ENCODE measurements around the gene GTSE1.

Gene GTSE1

DNA sequence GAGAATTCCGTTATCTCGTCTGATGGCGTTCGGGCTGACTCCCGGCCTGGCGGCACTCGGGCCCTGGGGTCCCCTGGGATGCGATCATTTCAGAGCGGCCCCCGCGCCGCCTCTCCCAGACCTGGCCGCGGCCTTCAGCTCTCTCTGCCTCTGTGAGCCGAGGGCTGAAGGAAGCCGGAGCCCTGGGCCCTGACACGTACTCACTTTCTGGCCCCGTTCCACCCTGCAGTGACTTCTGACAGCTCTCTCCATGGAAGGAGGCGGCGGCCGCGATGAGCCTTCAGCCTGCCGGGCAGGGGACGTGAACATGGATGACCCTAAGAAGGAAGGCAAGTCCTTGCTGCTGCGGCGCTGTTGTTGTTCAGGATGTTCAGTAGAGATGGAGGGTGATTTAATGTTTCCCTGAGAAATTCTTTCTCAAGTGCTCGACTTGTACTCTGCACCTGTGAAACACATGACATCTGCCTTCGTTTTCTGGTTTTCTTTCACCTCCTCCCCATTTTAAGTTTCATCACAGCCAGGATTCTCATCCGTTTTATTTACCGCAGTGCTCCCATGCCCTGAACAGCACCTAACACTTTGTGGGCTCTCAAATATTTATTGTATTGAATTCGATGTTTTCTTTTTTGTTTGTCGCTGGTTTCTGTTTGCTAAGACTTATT, 612 bp downstream of the GTSE1 start:
- CTCF ChIA-PET: interaction anchor here (1.0 to 3.2 kb wide), 2 partner anchors 291 to 303 kb away, joined by 3 to 17 read pairs; no protein-coding TSS in a partner anchor
- H3K4me3 ChIP-seq (ENCODE audit: low read depth, low read length): peak overlapping the region; percentile 71
- TF ChIP-seq, protein P1, sequence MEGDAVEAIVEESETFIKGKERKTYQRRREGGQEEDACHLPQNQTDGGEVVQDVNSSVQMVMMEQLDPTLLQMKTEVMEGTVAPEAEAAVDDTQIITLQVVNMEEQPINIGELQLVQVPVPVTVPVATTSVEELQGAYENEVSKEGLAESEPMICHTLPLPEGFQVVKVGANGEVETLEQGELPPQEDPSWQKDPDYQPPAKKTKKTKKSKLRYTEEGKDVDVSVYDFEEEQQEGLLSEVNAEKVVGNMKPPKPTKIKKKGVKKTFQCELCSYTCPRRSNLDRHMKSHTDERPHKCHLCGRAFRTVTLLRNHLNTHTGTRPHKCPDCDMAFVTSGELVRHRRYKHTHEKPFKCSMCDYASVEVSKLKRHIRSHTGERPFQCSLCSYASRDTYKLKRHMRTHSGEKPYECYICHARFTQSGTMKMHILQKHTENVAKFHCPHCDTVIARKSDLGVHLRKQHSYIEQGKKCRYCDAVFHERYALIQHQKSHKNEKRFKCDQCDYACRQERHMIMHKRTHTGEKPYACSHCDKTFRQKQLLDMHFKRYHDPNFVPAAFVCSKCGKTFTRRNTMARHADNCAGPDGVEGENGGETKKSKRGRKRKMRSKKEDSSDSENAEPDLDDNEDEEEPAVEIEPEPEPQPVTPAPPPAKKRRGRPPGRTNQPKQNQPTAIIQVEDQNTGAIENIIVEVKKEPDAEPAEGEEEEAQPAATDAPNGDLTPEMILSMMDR (IDR thresholded peaks at IDR 0.05; ENCODE audit: insufficient read depth, low read length, missing control alignments): no peak
- DNase-seq (ENCODE audit: low read depth, low spot score): no peak
- POLR2A ChIA-PET: no interaction called here

DNA sequence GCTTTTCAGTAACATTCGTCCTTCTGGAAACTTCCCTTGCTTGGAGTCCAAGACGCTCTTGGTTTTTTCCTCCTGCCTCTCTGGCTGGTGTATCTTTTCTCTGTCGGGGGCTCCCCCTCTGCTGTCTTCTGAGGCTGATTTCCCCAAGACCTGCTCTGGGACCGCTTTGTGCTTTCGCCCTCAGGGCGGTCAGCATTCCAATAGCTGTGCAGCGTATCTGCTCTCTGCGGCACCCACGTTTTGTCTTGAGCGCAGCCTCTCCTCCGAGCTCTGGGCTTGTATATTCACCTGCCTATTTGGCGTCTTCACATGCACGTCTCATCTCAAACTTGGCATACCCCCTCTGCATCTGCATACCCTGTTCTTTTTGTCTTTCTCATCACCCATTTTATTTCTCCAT, 2.4 kb downstream of the GTSE1 start:
- TF ChIP-seq, protein P1 (IDR thresholded peaks at IDR 0.05; ENCODE audit: insufficient read depth, low read length, missing control alignments): no peak

DNA sequence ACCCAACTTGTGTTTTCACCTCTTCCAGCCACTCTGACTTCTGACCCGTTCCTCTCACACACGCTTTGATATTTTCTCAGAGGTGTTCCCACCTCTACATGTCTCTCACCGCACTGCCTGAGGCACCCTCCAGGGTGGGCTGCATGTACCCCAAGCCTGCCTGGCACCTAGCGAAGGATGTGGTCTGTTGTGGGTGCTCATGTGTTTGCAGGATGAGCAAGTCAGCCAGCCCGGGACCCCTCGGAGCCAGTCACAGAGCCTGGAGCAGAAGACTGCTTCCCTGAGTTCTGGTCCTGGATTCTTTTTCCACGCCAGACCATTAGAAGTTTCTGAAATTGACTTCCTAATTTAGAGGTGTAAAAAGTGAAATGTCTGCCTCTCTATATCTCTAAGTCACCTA, 3.8 kb downstream of the GTSE1 start:
- no peak overlapping the region for H3K4me3 ChIP-seq (ENCODE audit: low read depth, low read length)
- TF ChIP-seq, protein P1 (IDR thresholded peaks at IDR 0.05; ENCODE audit: insufficient read depth, low read length, missing control alignments): no peak
- ChIA-PET POLR2A (no interaction called here), CTCF (interaction anchor here (2.2 kb wide), 1 partner anchor 294 kb away, joined by 8 read pairs; no protein-coding TSS in a partner anchor)
- DNase-seq (ENCODE audit: low read depth, low spot score): no peak

More for the DNA sequence above, 2.4 kb downstream of the GTSE1 start:
- H3K4me3 ChIP-seq (ENCODE audit: low read depth, low read length): no peak overlapping the region
- CTCF ChIA-PET: interaction anchor here (1.0 to 2.2 kb wide), 5 partner anchors 13 to 293 kb away, joined by 3 to 8 read pairs (median 3); no protein-coding TSS in a partner anchor
- POLR2A ChIA-PET: interaction anchor here (0.7 kb wide), 1 partner anchor 150 kb away, joined by 3 read pairs; no protein-coding TSS in a partner anchor
- DNase-seq (ENCODE audit: low read depth, low spot score): no peak

DNA sequence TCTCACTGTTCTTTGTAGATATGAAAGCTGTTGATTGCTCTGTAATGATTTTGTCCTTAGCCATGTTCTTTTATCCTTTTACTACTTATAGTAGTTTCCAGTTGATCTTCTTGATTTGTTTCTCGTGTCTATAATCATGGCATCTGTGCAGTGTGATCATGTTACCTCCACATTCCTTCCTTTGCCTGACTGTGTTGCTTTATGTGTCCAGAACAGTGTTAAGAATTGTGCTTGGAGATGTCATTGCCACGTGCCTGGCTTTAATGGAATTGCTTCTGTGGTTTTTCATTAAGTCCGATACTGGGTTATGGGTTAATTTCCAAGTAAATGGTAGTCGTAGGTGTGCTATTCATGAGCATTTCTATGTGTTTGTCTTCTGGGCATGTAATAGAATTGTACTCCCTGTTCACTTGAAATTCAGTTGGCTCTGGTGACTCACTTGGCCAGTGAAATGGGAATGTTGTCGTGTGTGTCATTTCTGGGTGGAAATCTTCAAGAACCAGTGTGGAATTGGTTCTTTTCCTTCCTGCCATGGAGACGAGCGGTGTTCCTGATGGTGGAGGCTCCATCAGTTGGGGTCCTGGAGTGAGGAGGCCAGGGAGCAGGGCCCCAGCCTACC, 6.8 kb downstream of the GTSE1 start:
- ChIA-PET CTCF (interaction anchor here (1.2 to 2.1 kb wide), 3 partner anchors 12 to 307 kb away, joined by 3 to 10 read pairs (median 7); no protein-coding TSS in a partner anchor), POLR2A (no interaction called here)
- no peak overlapping the region for H3K4me3 ChIP-seq (ENCODE audit: low read depth, low read length)
- no peak for DNase-seq (ENCODE audit: low read depth, low spot score)
- TF ChIP-seq, protein P1 (IDR thresholded peaks at IDR 0.05; ENCODE audit: insufficient read depth, low read length, missing control alignments): no peak

DNA sequence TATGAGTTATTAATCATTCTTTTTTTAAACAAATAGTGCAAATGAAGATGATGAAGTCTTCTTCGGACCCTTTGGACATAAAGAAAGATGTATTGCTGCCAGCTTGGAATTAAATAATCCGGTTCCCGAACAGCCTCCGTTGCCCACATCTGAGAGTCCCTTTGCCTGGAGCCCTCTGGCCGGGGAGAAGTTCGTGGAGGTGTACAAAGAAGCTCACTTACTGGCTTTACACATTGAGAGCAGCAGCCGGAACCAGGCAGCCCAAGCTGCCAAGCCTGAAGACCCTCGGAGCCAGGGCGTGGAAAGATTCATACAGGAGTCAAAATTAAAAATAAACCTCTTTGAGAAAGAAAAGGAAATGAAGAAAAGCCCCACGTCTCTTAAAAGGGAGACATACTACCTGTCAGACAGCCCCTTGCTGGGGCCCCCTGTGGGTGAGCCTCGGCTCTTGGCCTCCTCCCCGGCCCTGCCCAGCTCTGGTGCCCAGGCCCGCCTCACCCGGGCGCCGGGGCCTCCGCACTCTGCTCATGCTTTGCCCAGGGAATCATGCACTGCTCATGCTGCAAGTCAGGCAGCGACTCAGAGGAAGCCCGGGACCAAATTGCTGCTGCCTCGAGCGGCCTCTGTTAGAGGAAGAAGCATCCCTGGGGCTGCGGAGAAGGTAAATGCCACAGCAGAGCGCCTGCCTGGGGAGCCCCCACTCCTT, 11.8 kb downstream of the GTSE1 start:
- CTCF ChIA-PET: interaction anchor here (1.1 to 12.0 kb wide), 6 partner anchors 187 to 312 kb away, joined by 3 to 129 read pairs (median 6); no protein-coding TSS in a partner anchor
- POLR2A ChIA-PET: interaction anchor here (1.5 kb wide), 1 partner anchor 41 kb away, joined by 3 read pairs; the partner anchor contains the start of gene TTC38
- no peak for DNase-seq (ENCODE audit: low read depth, low spot score)
- TF ChIP-seq, protein P1 (IDR thresholded peaks at IDR 0.05; ENCODE audit: insufficient read depth, low read length, missing control alignments): no peak
- H3K4me3 ChIP-seq (ENCODE audit: low read depth, low read length): no peak overlapping the region

Data from AG04449 (cell line).